SU-DHL-6 (cell line): ENCODE results near the gene UROS.

ENCODE experiments used
- CTCF ChIP-seq: fragments of 200-600 bp; sonication (generic); IDR thresholded peaks from one replicate; pipeline ENCODE4 v1.5.1; 2017; ENCODE audit warnings: antibody characterized with exemption, mild to moderate bottlenecking, low read length, moderate library complexity; ENCODE audit not compliant: insufficient read depth, poor library complexity, severe bottlenecking
- EZH2phosphoT487 ChIP-seq: fragments of 200-600 bp; sonication (generic), shearing (Covaris generic); conservative IDR thresholded peaks from 2 replicates; pipeline ENCODE4 v1.6.1; 2018; ENCODE audit warnings: mild to moderate bottlenecking, antibody characterized with exemption, low read length, moderate library complexity, mixed read lengths

GRCh38 chr10:125783957-125784356, 39.1 kb downstream of the UROS start:
- no peak for TF ChIP-seq CTCF
- TF ChIP-seq EZH2phosphoT487: no peak
